A172 (cell line): ENCODE measurements around the gene IL34. TPM values are rescaled to one million over a fixed set of nuclear protein-coding genes. Genes with fewer than 3 reads are reported as not detected.
A peak's percentile ranks its signal among the peaks of the same experiment; 100 is the strongest.

Experiments
- DNase-seq: peaks from one replicate; pipeline ENCODE4 v3.0.0-alpha.2; 2015; ENCODE audit warnings: low spot score
- total RNA-seq: library from RNA; depleted of rRNA; stranded (reverse); fragments of >200 nt; shearing (Covaris generic); gene quantifications from 2 replicates; pipeline ENCODE4 v1.2.3, GENCODE V29; 2014; rRNA removed

The IL34 gene
- total RNA-seq, 1 experiment from 2014 or later, result 7.8 TPM

DNA sequence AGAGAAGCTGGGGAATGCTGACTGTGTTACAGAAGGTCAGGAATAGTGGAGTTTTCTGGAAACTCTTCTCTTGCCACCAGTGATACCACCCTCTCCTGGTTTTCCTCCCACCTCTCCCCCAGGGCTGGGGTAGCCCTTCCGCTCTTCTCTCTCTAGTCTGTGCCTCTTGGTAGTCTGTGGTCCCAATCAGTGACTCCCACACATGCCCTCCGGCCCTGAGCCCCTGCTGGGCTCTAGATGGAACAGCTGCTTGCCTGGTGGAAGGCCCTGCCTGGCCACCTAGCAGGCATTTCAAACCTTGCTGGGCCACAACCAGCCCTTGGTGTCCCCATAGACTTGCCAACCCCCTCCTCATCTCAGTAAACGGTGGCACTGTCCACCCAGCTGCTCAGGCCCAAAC, 54.7 kb downstream of the IL34 start:
- peak; percentile 53 for DNase-seq

DNA sequence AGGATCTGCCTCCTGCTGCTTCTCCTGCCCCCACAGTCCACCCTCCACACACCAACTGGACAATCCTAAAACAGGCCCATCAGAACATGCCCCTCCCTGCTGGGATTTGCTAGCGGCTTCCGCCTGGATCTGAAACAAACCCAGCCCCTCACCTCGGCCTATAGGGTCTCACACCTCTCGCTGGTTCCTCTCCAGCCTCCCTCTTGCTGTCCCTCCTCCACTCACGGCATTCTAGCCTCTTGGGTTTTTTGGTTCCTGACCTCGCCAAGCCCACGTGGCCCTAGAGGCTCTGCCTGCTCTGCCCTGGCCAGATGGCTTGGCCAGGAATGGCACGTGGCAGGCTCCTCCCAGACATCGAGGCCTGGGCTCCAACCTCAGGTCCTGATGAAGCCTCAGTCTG, 55.2 kb downstream of the IL34 start:
- no peak for DNase-seq

- DNase-seq, result no peak
These were observed 55.6 kb downstream of the IL34 start for GRCh38 chr16:70701998-70702397.

DNA sequence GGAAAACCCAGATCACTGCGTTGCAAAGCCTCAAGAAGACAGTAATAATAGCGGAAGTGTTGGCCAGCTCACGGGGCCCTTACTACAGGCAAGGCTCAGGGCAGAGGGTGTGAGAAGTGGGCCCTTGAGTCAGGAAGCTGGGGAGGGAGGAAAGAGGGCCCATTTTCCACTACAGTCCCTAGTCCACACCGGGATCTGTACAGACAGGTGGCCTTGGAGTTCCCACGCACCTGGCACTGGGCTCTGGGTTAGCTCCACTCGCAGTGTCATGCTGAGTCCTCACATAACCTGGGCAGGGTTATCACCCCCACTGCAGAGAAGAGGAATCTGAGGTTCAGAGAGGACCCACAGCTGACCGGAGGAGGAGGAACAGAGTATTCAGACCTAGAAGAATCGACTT, 56.3 kb downstream of the IL34 start:
- DNase-seq, result no peak

GRCh38 chr16:70703041-70703834, 56.9 kb downstream of the IL34 start:
- peak; percentile 92 for DNase-seq

- no peak for DNase-seq
These were observed 57.5 kb downstream of the IL34 start for GRCh38 chr16:70703835-70704381.

GRCh38 chr16:70704586-70704985, 58.2 kb downstream of the IL34 start:
- no peak for DNase-seq

GRCh38 chr16:70705056-70705455, 58.7 kb downstream of the IL34 start:
- DNase-seq, result peak; percentile 68

DNA sequence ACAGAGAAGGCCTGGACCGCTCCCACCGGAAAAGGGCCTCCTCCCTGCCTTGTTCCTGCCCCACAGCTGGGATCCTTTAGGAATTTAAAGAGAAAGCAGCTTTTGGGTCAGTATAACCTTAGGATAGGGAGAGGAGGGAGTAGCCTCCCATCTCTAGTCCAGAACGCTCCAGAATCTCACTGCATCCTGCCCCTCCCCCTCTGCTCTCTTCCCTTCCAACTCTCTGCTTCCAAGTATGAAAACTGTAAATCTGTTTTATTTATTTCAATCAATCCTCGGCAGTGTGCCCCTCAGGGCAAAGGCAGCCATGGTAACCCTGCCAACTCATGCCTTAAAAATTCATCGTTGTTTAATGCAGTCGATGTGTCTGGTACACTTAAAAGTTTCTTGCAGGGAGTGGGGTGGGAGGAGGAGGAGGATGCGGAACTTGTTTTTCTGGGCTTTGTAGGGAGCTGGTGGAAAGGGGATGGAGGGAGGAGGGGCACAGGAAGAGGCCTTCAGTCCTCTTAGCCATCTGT, 60.6 kb downstream of the IL34 start:
- peak; percentile 97 for DNase-seq

DNA sequence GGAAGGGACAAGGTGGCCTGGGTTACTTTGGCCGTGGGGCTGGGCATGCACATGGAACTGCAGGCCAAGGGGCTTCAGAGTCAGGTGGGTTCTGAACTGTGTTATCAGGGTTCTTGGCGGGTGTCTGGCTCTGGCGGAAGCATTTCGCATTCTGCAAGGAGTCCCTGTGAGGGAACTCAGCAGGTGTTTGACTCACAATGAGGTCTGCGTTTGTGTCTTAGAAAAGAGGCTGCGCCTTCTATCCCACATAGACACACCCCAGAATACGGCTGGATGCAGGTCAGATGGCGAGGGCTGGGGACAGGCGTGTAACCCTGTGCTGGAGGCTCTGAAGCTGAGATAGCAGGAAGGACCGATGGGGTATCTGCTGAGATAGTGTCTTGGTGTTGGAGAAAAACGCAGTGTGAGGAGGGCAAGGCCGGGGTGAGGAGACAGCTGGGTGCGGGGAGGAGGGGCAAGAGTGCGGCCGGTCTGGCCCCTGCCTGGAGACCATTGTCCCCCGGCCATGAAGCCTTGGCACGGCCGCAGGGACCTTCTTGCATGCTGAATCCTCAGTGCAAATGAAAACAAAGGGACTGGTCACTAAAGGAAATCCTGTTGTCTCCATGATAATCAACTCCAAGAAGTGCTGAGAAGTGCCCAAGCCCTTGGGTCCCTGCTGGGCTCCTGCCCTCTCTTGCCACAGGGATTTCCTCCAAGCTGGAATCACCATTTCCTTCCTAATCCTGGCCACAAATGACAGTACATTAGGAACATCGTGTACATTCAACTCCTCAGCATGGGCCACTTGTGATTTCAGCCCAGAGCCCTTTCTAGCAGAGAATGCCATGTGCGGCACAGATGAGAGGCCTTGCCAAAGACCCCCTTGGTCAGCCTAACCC, 62.2 kb downstream of the IL34 start:
- DNase-seq, result no peak

DNA sequence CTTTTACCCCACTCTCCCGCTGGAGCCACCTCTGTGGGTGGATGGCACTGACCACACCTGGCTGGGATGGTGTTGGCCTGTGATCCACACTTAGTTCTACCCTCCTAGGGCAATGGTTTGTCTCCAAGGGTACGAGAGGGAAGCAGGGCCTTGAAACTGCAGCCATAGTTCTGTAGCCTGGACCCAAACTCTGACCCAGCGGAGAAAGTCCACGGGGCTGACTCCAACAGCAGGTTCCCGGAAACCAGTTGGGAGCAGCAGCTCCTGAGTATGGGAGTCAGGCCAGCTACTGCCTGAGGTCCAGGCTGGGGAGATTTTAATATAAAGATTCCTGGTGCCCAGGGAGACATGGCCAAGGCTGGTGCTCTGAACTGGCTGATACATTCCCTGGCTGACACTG, 63.1 kb downstream of the IL34 start:
- DNase-seq, result no peak

- DNase-seq, result no peak
These were observed 63.6 kb downstream of the IL34 start for GRCh38 chr16:70709942-70710341.

Other genes with a start within 250 kb of the IL34 start
- 14.4 and 17.3 TPM in 2 replicates for gene ST3GAL2, start 207.5 kb upstream of the IL34 start, total RNA-seq
- 9.4 and 13.8 TPM in 2 replicates for gene FCSK, start 192.0 kb upstream of the IL34 start, total RNA-seq
- gene COG4, start 123.0 kb upstream of the IL34 start, total RNA-seq, result 67.1 and 89.4 TPM in 2 replicates
- 146 and 176 TPM in 2 replicates for gene SF3B3, start 122.7 kb upstream of the IL34 start, total RNA-seq
- gene MTSS2, start 39.5 kb downstream of the IL34 start, total RNA-seq, result 74.1 and 96.8 TPM in 2 replicates
- 58.8 and 66.5 TPM in 2 replicates for gene VAC14, start 154.6 kb downstream of the IL34 start, total RNA-seq